IMR-90 (cell line): ENCODE results near the gene ZSWIM3. TPM values are rescaled to one million over a fixed set of nuclear protein-coding genes. Genes with fewer than 3 reads are reported as not detected.

ENCODE experiments used
- ATAC-seq: fragments of 200-7000 bp; cut with Tn5 transposase; 2 replicates; pipeline ENCODE4 v1.9.1; 2020; ENCODE audit warnings: low read depth, mild to moderate bottlenecking, moderate library complexity
- BruUV-seq: library from RNA; stranded (reverse); fragments of 400-500 nt; replicated peaks from 2 replicates; lab custom pipeline; 2021; lab: Mats Ljungman, UMichigan
- CTCF ChIA-PET: fragments of 300-600 bp; formaldehyde crosslinking; extraction: SDS; loops from one replicate; lab custom pipeline; 2021; ENCODE audit warnings: antibody characterized with exemption; lab: Yijun Ruan, JAX
- POLR2A ChIA-PET: fragments of 300-600 bp; sonication (Branson Sonifier 250); formaldehyde crosslinking; loops from one replicate; lab custom pipeline; 2022; ENCODE audit warnings: antibody characterized with exemption; ENCODE audit not compliant: unreplicated experiment; lab: Charles Lee
- DNase-seq: peaks from one replicate; pipeline ENCODE4 v3.0.0; 2013
- H2AFZ ChIP-seq: replicated peaks from 2 replicates; pipeline ENCODE3; 2013; ENCODE audit warnings: low read length, mild to moderate bottlenecking; ENCODE audit not compliant: poor library complexity
- H2AK5ac ChIP-seq: 2 replicates; pipeline ENCODE4 v1.6.1; 2013; ENCODE audit warnings: low read depth, low read length, inconsistent platforms
- H2AK9ac ChIP-seq: replicated peaks from 2 replicates; pipeline ENCODE3; 2013; ENCODE audit warnings: mild to moderate bottlenecking, low read depth, low read length, moderate library complexity; ENCODE audit not compliant: poor library complexity
- H2BK120ac ChIP-seq: 2 replicates; pipeline ENCODE4 v1.6.1; 2013; ENCODE audit warnings: low read depth, low read length, inconsistent platforms
- H2BK15ac ChIP-seq: 3 replicates; pipeline ENCODE4 v1.6.1; 2013; ENCODE audit warnings: low read depth, low read length, inconsistent platforms
- H2BK20ac ChIP-seq: 2 replicates; pipeline ENCODE4 v1.6.1; 2013; ENCODE audit warnings: low read depth, mild to moderate bottlenecking, inconsistent platforms, low read length, moderate library complexity
- H2BK5ac ChIP-seq: 2 replicates; pipeline ENCODE4 v1.6.1; 2013; ENCODE audit warnings: mild to moderate bottlenecking, low read depth, low read length, inconsistent platforms; ENCODE audit not compliant: poor library complexity, severe bottlenecking
- H3K14ac ChIP-seq: replicated peaks from 2 replicates; pipeline ENCODE4 v1.6.1; 2013; ENCODE audit warnings: low read depth, low read length, inconsistent platforms
- H3K18ac ChIP-seq: 2 replicates; pipeline ENCODE4 v1.6.1; 2013; ENCODE audit warnings: low read depth, low read length, control low read depth
- H3K23ac ChIP-seq: 2 replicates; pipeline ENCODE4 v1.6.1; 2013; ENCODE audit warnings: low read depth, low read length, inconsistent platforms
- H3K27ac ChIP-seq: 2 replicates; pipeline ENCODE4 v1.5.1; 2013; ENCODE audit warnings: mild to moderate bottlenecking, control low read depth, low read length; ENCODE audit not compliant: insufficient read depth
- H3K27me3 ChIP-seq: 2 replicates; pipeline ENCODE4 v1.6.1; 2013; ENCODE audit warnings: low read length; ENCODE audit not compliant: control insufficient read depth, insufficient read depth
- H3K36me3 ChIP-seq: 2 replicates; pipeline ENCODE4 v1.6.1; 2013; ENCODE audit warnings: low read length, mixed read lengths; ENCODE audit not compliant: control insufficient read depth, insufficient read depth
- H3K4ac ChIP-seq: 2 replicates; pipeline ENCODE4 v1.6.1; 2013; ENCODE audit warnings: low read depth, low read length, inconsistent platforms
- H3K4me1 ChIP-seq: 2 replicates; pipeline ENCODE4 v1.6.1; 2013; ENCODE audit warnings: low read length, mixed read lengths; ENCODE audit not compliant: control insufficient read depth, insufficient read depth
- H3K4me2 ChIP-seq: 2 replicates; pipeline ENCODE4 v1.6.1; 2013; ENCODE audit warnings: low read depth, mild to moderate bottlenecking, control low read depth, low read length, moderate library complexity
- H3K4me3 ChIP-seq: 2 replicates; pipeline ENCODE4 v1.5.1; 2013; ENCODE audit warnings: low read depth, mild to moderate bottlenecking, control low read depth, low read length, moderate library complexity; ENCODE audit not compliant: insufficient read depth
- H3K56ac ChIP-seq: 2 replicates; pipeline ENCODE4 v1.6.1; 2013; ENCODE audit warnings: low read length, inconsistent platforms; ENCODE audit not compliant: insufficient read depth; ENCODE audit errors: extremely low read depth
- H3K79me1 ChIP-seq, 2 experiments: 2 replicates each; pipeline ENCODE4 v1.6.1; 2013; ENCODE audit warnings: low read length in 2 of 2, inconsistent platforms in 1 of 2, low read depth in 1 of 2
- H3K9ac ChIP-seq: 2 replicates; pipeline ENCODE4 v1.6.1; 2013; ENCODE audit warnings: low read depth, low read length, control low read depth
- H3K9me1 ChIP-seq: 2 replicates; pipeline ENCODE4 v1.6.1; 2013; ENCODE audit warnings: low read length, inconsistent platforms; ENCODE audit not compliant: insufficient read depth
- H3K9me3 ChIP-seq: 2 replicates; pipeline ENCODE4 v1.6.1; 2013; ENCODE audit warnings: low read length; ENCODE audit not compliant: control insufficient read depth, insufficient read depth
- H4K20me1 ChIP-seq: 2 replicates; pipeline ENCODE4 v1.6.1; 2013; ENCODE audit warnings: low read length, inconsistent platforms; ENCODE audit not compliant: insufficient read depth
- H4K5ac ChIP-seq: 2 replicates; pipeline ENCODE4 v1.6.1; 2013; ENCODE audit warnings: mild to moderate bottlenecking, low read depth, low read length, control low read depth
- H4K8ac ChIP-seq, 2 experiments: 2 replicates each; pipeline ENCODE4 v1.6.1; 2013; ENCODE audit warnings: low read depth in 2 of 2, low read length in 2 of 2, control low read depth in 1 of 2, inconsistent platforms in 1 of 2
- H4K91ac ChIP-seq: 2 replicates; pipeline ENCODE4 v1.6.1; 2013; ENCODE audit warnings: low read depth, low read length, inconsistent platforms; ENCODE audit not compliant: insufficient read depth
- CEBPB ChIP-seq: IDR thresholded peaks from 2 replicates; pipeline ENCODE4 v1.6.1; 2012; ENCODE audit warnings: low read depth, low read length, improper control_type of control experiment
- CHD1 ChIP-seq: IDR thresholded peaks from 2 replicates; pipeline ENCODE4 v1.6.1; 2012; ENCODE audit warnings: low read depth, low read length, improper control_type of control experiment
- MAZ ChIP-seq: IDR thresholded peaks from 2 replicates; pipeline ENCODE4 v1.6.1; 2012; ENCODE audit warnings: low read depth, mild to moderate bottlenecking, low read length, improper control_type of control experiment, moderate library complexity, borderline replicate concordance
- SMC3 ChIP-seq: fragments of 150-350 bp; IDR thresholded peaks from 2 replicates; pipeline ENCODE4 v1.6.1; 2016; ENCODE audit warnings: low read depth, mild to moderate bottlenecking, antibody characterized with exemption, low read length, moderate library complexity
- WGBS, 2 experiments: methylation state at CpG; one replicate each; pipeline versions ENCODE4 v1.1.5 to v1.1.7; 2013; ENCODE audit warnings: missing lambda C conversion rate in 2 of 2; ENCODE audit not compliant: insufficient read length in 1 of 2; ENCODE audit errors: extremely low coverage in 2 of 2; 5-methylcytosine and 5-hydroxymethylcytosine counted together
- dilution Hi-C: fragments of 300-500 bp; cut with HindIII; formaldehyde crosslinking; loops from one replicate; pipeline ENCODE4 v1.14.3; 2018; ENCODE audit warnings: low sequenced_read_pairs; ENCODE audit not compliant: unreplicated experiment
- in situ Hi-C: fragments of 300-500 bp; cut with MboI; formaldehyde crosslinking; loops from 3 replicates; pipeline ENCODE4 v1.14.3; 2019; ENCODE audit warnings: low sequenced_read_pairs, inconsistent platforms, mixed read lengths
- intact Hi-C: fragments of 100-400 bp; cut with micrococcal nuclease; formaldehyde crosslinking; loops from 2 replicates; pipeline ENCODE4 v1.10.0; 2022
- polyA plus RNA-seq, 3 experiments: library from polyadenylated mRNA; depleted of rRNA; stranded (reverse); fragments of >200 nt; gene quantifications; 2 replicates each; pipeline ENCODE4 v1.2.3, GENCODE V29; 2012; ENCODE audit warnings: low replicate concordance in 1 of 3
- total RNA-seq: library from RNA; depleted of rRNA; stranded (reverse); fragments of >200 nt; gene quantifications from 2 replicates; pipeline ENCODE4 v1.2.3, GENCODE V29; 2012

ZSWIM3 gene
- total and polyA plus RNA-seq, 2 of the 4 experiments (the other 2 are of a cell fraction): 3.3 to 8.6 TPM

DNA sequence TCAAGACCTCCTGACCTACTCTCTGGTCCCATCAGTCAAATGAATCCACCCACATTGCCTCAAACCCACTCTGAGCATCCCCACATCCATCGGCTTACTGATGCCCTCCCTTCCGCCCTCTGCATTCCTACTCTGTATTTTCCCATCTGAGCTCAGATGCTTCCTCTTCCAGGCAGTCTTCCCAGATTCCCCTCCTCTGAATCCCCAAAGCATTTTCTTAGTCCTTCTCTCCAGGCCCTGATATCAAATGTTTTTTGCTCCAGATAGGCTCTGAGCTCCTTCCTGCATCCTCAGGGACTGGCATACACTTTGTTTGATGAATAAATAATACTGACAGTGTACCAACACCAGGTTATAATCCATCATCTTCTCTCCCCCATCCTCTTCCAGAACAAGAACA, 50.7 kb downstream of the ZSWIM3 start:
- WGBS, 2 experiments: 93% methylated on average over 2 of the region's 2 CpGs; no CpG with 5 or more reads in 1 of the 2 experiments
- POLR2A ChIA-PET: no interaction called here

More for the DNA sequence above, 50.7 kb downstream of the ZSWIM3 start:
- Histone ChIP-seq H4K5ac (no peak overlapping the region), H2BK5ac (no peak overlapping the region), H3K18ac (no peak overlapping the region), H2BK120ac (no peak overlapping the region), H3K9me1 (peaks cover 27% of the 10 kb centered on the region), H4K20me1 (peaks cover 5% of the 10 kb centered on the region; the same call in 1 of the 2 replicates), H3K4me3 (no peak overlapping the region), H3K9me3 (no peaks in the 10 kb centered on the region), H2AK9ac (peak overlapping the region; percentile 5), H3K56ac (no peak overlapping the region), H3K79me1 (peaks cover 5 to 26% of the 10 kb centered on the region in 2 experiments; a peak in 3 of 4 replicates), H3K4me1 (peaks cover 16% of the 10 kb centered on the region), H3K9ac (no peak overlapping the region), H3K36me3 (peaks cover 30% of the 10 kb centered on the region; the same call in 1 of the 2 replicates), H3K27ac (no peak overlapping the region), H3K4me2 (no peak overlapping the region), H3K4ac (no peak overlapping the region), H2AFZ (no peak overlapping the region), H3K23ac (no peak overlapping the region), H3K27me3 (no peaks in the 10 kb centered on the region), H4K8ac (no peak overlapping the region), H2BK20ac (no peak overlapping the region), H2AK5ac (no peak overlapping the region), H3K14ac (no peak overlapping the region), H2BK15ac (no peak overlapping the region), H4K91ac (no peak overlapping the region)
- intact Hi-C loops: no loop called here
- in situ Hi-C loops: loop anchor here (25.0 kb wide), 1 partner anchor 571 kb away; the partner anchor contains the start of gene SDC4
- CTCF ChIA-PET: no interaction called here
- no TSS peak for BruUV-seq
- TF ChIP-seq CHD1: no peak
- TF ChIP-seq CEBPB: no peak
- TF ChIP-seq MAZ: no peak
- no peak for TF ChIP-seq SMC3
- DNase-seq: no peak
- no peak for ATAC-seq
- dilution Hi-C loops: no loop called here
